ENCODE data around the gene ACOT7.
"Not testable (repeated sequence)": the region's sequence is repeated elsewhere in the genome, so short reads cannot be mapped to it uniquely, and the experiment has no call there.

- TF ChIP-seq CTCF, POLR2AphosphoS5, EP300 (IDR thresholded peaks at IDR 0.05): not testable (repeated sequence)
These were observed 1.6 kb upstream of the ACOT7 start for GRCh38 chr1:6395130-6395529.

Data from esophagus muscularis mucosa (tissue), 4 donors.